Adrenal gland (tissue), 12 donors: ENCODE measurements around the gene HTRA3. TPM values are rescaled to one million over a fixed set of nuclear protein-coding genes. Genes with fewer than 3 reads are reported as not detected.

Experiments used
- DNase-seq, 7 donors: peaks; one replicate each; pipeline ENCODE4 v3.0.0-alpha.2; 2019 to 2020
- H3K27ac ChIP-seq, 5 donors: fragments of 200-600 bp; sonication (generic) in 4 of 5; 1 replicate in 3 of 5; 2 replicates in 2 of 5; pipeline versions ENCODE4 v1.5.1 to v1.8.0; 2016 to 2020; ENCODE audit warnings: mild to moderate bottlenecking in 1 of 5
- H3K27me3 ChIP-seq: fragments of 200-600 bp; 2 replicates; pipeline ENCODE4 v1.8.0; 2021
- H3K36me3 ChIP-seq, 2 donors: fragments of 200-600 bp; replicated peaks in 1 of 2; 1 replicate in 1 of 2; 2 replicates in 1 of 2; pipeline versions ENCODE4 v1.5.1 to v1.8.0; 2018 to 2022
- H3K4me1 ChIP-seq, 2 donors: fragments of 200-600 bp; replicated peaks in 1 of 2; 1 replicate in 1 of 2; 2 replicates in 1 of 2; pipeline versions ENCODE4 v1.5.1 to v1.8.0; 2018 to 2021
- H3K4me3 ChIP-seq, 4 donors: fragments of 200-600 bp; sonication (generic) in 3 of 4; one replicate each; pipeline ENCODE4 v1.5.1; 2016 to 2018
- H3K9me3 ChIP-seq, 3 donors: fragments of 200-600 bp; sonication (generic) in 1 of 3; replicated peaks in 1 of 3; 1 replicate in 2 of 3; 2 replicates in 1 of 3; pipeline versions ENCODE4 v1.5.1 to v1.8.0; 2016 to 2021
- POLR2A ChIP-seq, 2 donors: fragments of 450-650 bp; IDR thresholded peaks; one replicate each; pipeline ENCODE4 v1.6.1; 2017; ENCODE audit warnings: antibody characterized with exemption in 2 of 2, mild to moderate bottlenecking in 2 of 2, moderate library complexity in 1 of 2
- WGBS, 4 donors: extraction: QIAGEN DNeasy Blood & Tissue Kit in 2 of 4; methylation state at CpG; one replicate each; pipeline versions ENCODE4 v1.1.5 to v1.1.7; 2013 to 2017; 5-methylcytosine and 5-hydroxymethylcytosine counted together
- intact Hi-C, 2 donors: fragments of 100-400 bp; cut with DNase I; formaldehyde crosslinking; loops; one replicate each; pipeline versions ENCODE4 v1.14.1 to v1.15.0; 2022 to 2023
- polyA plus RNA-seq, 3 donors: library from polyadenylated mRNA; stranded (reverse); fragments of 200-250 nt in 2 of 3; fragments of 350-450 nt in 1 of 3; fragmentation: Illumina TruSeq in 1 of 3; extraction: RNeasy Lipid Tissue Mini Kit (QIAGEN cat#74804) in 1 of 3; gene quantifications; one replicate each; pipeline ENCODE4 v1.2.3, GENCODE V29; 2013 to 2014
- total RNA-seq, 9 donors: library from RNA; depleted of rRNA in 4 of 9; stranded (reverse); fragments of >200 nt in 4 of 9; fragments of 120-200 nt in 1 of 9; fragmentation: NEBNext Ultra II Directional in 1 of 9; extraction: Animal tissue kit (Norgen Biotek cat#: 25700) in 1 of 9; gene quantifications; one replicate each; pipeline versions ENCODE4 v1.1.0 to v1.2.4, GENCODE V29; 2013 to 2023
- TF ChIP-seq, protein P1 (sequence below), 6 experiments: fragments of 450-650 bp in 4 of 6; fragments of 200-600 bp in 2 of 6; sonication (generic) in 1 of 6; IDR thresholded peaks; 1 replicate in 5 of 6; 2 replicates in 1 of 6; pipeline versions ENCODE4 v1.5.1 to v1.8.0; 2016 to 2021; ENCODE audit warnings: antibody characterized with exemption in 6 of 6, mild to moderate bottlenecking in 2 of 6, moderate library complexity in 1 of 6
- donor health status: healthy with polysubstance abuse.
- donor health status: Bipolar disorder and iron deficiency.
- donor health status: DM: yes; HTN: yes; CAD: no.
- donor health status: DM: no; HTN: no; CAD: no.
- donor health status: DM: no; HTN: no; CAD: no.
- donor health status: DM: yes; HTN: yes; CAD: no.

HTRA3 gene
- total and polyA plus RNA-seq, 12 donors, result 1.6 to 14.0 (median 4.2) TPM

- TF ChIP-seq POLR2A (IDR thresholded peaks at IDR 0.05), result no peak
- TF ChIP-seq, protein P1, sequence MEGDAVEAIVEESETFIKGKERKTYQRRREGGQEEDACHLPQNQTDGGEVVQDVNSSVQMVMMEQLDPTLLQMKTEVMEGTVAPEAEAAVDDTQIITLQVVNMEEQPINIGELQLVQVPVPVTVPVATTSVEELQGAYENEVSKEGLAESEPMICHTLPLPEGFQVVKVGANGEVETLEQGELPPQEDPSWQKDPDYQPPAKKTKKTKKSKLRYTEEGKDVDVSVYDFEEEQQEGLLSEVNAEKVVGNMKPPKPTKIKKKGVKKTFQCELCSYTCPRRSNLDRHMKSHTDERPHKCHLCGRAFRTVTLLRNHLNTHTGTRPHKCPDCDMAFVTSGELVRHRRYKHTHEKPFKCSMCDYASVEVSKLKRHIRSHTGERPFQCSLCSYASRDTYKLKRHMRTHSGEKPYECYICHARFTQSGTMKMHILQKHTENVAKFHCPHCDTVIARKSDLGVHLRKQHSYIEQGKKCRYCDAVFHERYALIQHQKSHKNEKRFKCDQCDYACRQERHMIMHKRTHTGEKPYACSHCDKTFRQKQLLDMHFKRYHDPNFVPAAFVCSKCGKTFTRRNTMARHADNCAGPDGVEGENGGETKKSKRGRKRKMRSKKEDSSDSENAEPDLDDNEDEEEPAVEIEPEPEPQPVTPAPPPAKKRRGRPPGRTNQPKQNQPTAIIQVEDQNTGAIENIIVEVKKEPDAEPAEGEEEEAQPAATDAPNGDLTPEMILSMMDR (IDR thresholded peaks at IDR 0.05), result no peak
- Histone ChIP-seq H3K4me3 (no peak overlapping the region), H3K36me3 (no peaks in the 10 kb centered on the region), H3K4me1 (no peaks in the 10 kb centered on the region), H3K27me3 (no peaks in the 10 kb centered on the region), H3K9me3 (no peaks in the 10 kb centered on the region), H3K27ac (peak overlapping the region in 2 of 5 donors; percentile 75 to 90)
- intact Hi-C loops, result loop anchor here in 1 of 2 donors (10.0 kb wide), 1 partner anchor 349 kb away; the partner anchor contains the start of gene CPZ
- WGBS, 4 donors, result 86 to 95% (median 91%) methylated on average over 28 to 31 of the region's 31 CpGs
- DNase-seq, result no peak
These were observed 23.4 kb upstream of the HTRA3 start for GRCh38 chr4:8245884-8246833.

GRCh38 chr4:8247047-8247930 lies 22.3 kb upstream of the HTRA3 start:
- Histone ChIP-seq H3K27me3 (no peaks in the 10 kb centered on the region), H3K36me3 (no peaks in the 10 kb centered on the region), H3K4me1 (no peaks in the 10 kb centered on the region), H3K4me3 (no peak overlapping the region), H3K27ac (peak overlapping the region in 3 of 5 donors; percentile 11 to 90 (median 75)), H3K9me3 (no peaks in the 10 kb centered on the region)
- peak in 6 of 7 donors; percentile 35 to 73 (median 51) for DNase-seq
- intact Hi-C loops, result loop anchor here in 1 of 2 donors (10.0 kb wide), 1 partner anchor 348 kb away; the partner anchor contains the start of gene CPZ
- WGBS, 4 donors, result 56 to 74% (median 65%) methylated on average over 3 to 31 of the region's 31 CpGs
- no peak for TF ChIP-seq POLR2A (IDR thresholded peaks at IDR 0.05)

- no peaks in the 10 kb centered on the region for H3K9me3 ChIP-seq
These were observed 21.5 kb upstream of the HTRA3 start for GRCh38 chr4:8248091-8248490.

GRCh38 chr4:8250227-8250626 lies 19.3 kb upstream of the HTRA3 start:
- Histone ChIP-seq H3K4me3 (no peak overlapping the region), H3K27me3 (no peaks in the 10 kb centered on the region), H3K4me1 (no peaks in the 10 kb centered on the region), H3K27ac (no peak overlapping the region), H3K36me3 (no peaks in the 10 kb centered on the region), H3K9me3 (no peaks in the 10 kb centered on the region)
- TF ChIP-seq POLR2A (IDR thresholded peaks at IDR 0.05), result no peak
- TF ChIP-seq, protein P1 (IDR thresholded peaks at IDR 0.05), result no peak
- intact Hi-C loops, result no loop called here
- WGBS, 4 donors, result 43 to 74% (median 60%) methylated on average over 1 to 3 of the region's 3 CpGs
- no peak for DNase-seq

More at GRCh38 chr4:8248091-8248490, 21.5 kb upstream of the HTRA3 start:
- intact Hi-C loops, result loop anchor here in 1 of 2 donors (10.0 kb wide), 1 partner anchor 347 kb away; the partner anchor contains the start of gene CPZ
- Histone ChIP-seq H3K36me3 (no peaks in the 10 kb centered on the region), H3K27me3 (no peaks in the 10 kb centered on the region), H3K27ac (peak overlapping the region in 3 of 5 donors; percentile 11 to 90 (median 75)), H3K4me1 (no peaks in the 10 kb centered on the region), H3K4me3 (no peak overlapping the region)
- no peak for DNase-seq
- TF ChIP-seq, protein P1 (IDR thresholded peaks at IDR 0.05), result no peak
- 75 to 84% (median 79%) methylated on average over 7 of the region's 7 CpGs for WGBS, 4 donors
